GM19193 (cell line): ENCODE measurements around the gene ALPK1.

Source experiments
- POLR2A ChIP-seq: IDR thresholded peaks from 4 replicates; pipeline ENCODE4 v1.6.1; 2011; ENCODE audit not compliant: insufficient read depth, insufficient read length; ENCODE audit errors: extremely low read depth

The ALPK1 gene

DNA sequence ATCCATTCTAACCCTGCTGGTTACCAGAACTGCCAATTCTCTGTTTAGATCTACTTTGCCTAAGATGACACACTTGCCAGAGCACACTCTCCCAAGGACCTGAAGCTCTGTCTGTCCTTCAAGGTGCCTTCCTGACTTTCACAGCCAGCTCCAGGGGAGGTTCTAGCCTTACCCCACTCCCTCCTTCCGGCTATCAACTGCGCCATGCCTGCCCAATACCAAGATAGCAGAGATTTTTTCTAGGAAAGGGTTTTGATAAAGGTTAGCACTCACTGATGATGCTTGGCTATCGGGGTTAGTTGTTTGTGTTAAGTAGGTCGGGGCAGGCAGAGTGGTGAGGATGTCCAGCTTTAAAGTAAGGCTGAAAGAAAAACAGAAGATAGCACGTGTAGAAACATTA, 14.3 kb downstream of the ALPK1 start:
- TF ChIP-seq POLR2A: no peak

DNA sequence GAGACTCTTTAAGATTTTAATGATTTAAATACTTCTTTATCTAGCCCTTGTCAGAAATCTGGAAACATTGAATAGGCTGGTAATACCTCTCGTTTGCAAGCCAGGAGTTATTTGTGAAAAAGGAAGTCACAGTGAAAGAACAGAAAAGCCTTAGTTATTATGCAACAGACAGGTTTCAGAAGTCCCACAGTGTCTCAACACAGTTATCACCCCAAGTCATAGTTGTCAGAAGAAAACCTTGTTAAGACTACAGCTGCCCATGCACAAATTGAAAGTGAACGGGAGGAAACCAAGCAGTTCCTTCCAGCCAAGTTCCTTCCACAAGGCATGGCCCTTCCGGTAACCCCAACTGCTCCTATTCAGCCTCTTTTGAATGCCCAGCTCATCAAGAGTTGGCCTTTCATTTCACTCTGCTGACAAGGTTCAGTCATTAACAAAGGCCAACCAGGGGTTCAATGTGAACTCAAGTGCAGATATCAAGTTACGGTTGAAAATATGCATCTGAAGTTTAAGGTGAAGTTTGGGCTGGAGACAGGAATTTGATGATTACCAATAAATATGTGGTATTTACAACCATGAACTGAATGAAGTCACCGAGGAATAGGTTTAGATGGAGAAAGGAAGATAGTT, 15.6 kb downstream of the ALPK1 start:
- peak; percentile 7 for TF ChIP-seq POLR2A

DNA sequence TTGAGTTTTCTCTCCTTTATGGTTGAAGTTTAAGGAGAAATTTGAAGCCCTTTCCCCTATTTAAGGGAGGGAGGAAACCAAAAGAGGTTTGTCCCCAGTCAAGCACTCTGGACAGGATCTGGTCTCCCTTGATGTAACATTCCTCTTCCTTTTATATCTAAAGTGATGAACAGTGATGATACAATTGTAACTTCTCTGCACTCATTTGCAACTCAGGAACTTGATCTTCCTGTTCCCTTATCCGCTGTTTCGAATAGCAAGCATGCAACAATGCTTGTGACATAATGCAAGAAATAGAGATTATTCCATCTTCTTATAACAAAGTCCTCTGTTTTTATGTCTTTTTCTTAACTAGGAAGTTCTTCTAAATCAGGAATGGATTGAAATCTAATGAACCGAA, 18.3 kb downstream of the ALPK1 start:
- TF ChIP-seq POLR2A: no peak

GRCh38 chr4:112316360-112316759, 19.2 kb downstream of the ALPK1 start:
- TF ChIP-seq POLR2A: no peak

DNA sequence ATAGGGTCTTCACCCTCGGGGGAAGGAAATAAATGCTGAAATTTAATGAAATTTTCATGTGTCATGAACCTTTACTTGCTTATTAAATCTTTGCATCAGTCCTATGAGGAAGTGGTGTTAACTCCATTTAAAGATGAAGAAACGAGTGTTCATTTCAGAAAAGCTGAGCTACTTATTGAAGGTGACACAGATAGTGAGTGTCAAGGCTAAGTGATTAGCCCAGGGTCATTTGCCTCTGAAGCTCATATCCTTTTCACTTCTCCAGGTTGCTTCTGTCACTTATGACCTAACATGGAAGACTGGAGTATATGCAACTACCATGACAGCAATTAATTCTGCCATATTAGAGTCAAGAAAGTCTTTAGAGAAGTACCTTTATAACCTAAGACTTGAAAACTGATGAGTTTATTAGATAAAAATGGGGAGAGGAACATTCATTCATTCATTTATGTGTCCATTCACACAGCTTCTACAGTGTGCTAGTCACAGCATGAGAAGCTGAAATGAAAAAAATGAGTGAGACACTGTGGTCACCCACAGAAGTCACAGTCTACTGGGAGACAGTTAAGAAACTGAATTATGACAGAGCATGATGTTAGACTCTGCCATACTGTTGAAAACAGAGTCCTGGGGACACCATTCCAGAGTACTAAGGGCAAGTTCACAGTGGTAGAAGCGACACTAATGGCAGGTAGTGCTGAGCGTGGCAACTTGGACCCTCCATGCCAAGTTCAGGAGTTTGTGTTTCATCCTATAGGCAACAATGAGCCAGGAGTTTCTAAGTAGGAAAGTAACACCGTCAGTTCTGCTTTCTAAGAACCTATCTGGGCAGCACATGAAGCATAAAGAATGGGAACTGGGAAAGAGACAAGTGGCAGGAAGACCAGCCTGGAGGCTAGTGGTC, 21.3 kb downstream of the ALPK1 start:
- TF ChIP-seq POLR2A: no peak

GRCh38 chr4:112321776-112322684, 24.9 kb downstream of the ALPK1 start:
- TF ChIP-seq POLR2A: no peak

- no peak for TF ChIP-seq POLR2A
Observed at GRCh38 chr4:112322866-112323265, 25.7 kb downstream of the ALPK1 start.

DNA sequence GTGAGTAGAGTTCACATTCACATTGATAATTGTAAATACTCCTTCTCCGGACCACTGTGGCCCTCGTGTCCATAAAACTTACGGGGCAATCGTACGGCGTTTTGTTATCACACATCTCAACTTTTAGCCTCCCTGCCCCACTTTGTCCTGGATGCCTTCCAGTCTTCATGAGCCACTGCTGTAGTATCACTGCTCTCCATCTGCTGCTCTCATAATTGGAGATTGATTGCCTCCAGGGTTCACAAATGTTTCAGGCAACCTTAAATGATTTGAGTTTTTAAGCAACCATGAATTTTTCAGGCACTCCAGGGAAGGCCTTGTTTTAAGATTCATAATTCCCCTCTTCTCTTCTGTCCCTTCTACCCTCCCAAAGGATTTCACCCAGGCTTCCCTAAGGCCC, 28.4 kb downstream of the ALPK1 start:
- TF ChIP-seq POLR2A: no peak

GRCh38 chr4:112327965-112328733, 31.0 kb downstream of the ALPK1 start:
- TF ChIP-seq POLR2A: no peak

DNA sequence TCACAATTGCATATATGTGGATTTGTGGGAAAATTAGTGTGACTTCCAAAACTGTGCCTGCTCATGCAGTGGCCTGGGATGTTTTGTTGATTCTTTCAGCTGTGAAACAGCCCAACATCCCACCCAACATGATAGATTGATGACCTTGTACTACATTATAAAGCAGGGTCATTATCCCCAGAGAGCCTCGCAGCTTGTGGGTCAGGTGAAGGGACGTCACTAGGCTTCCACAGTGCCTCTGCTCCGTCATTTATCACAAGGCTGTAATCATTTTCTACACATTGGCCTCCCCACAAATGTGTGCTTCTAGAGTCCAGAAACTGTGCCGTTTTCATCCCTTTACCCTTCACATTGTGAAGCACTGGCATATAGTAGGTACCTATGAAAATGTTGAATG, 31.6 kb downstream of the ALPK1 start:
- no peak for TF ChIP-seq POLR2A

- TF ChIP-seq POLR2A: no peak
Observed at GRCh38 chr4:112329672-112330375, 32.7 kb downstream of the ALPK1 start.

GRCh38 chr4:112330921-112331320, 33.8 kb downstream of the ALPK1 start:
- no peak for TF ChIP-seq POLR2A

- TF ChIP-seq POLR2A: no peak
Observed at GRCh38 chr4:112332398-112332797, 35.2 kb downstream of the ALPK1 start.

- TF ChIP-seq POLR2A: no peak
Observed at GRCh38 chr4:112340023-112340422, 42.9 kb downstream of the ALPK1 start.
